ENCODE measurements around the gene GLDC.
"Not testable (repeated sequence)": the region's sequence is repeated elsewhere in the genome, so short reads cannot be mapped to it uniquely, and the experiment has no call there.

GLDC gene

GRCh38 chr9:6660512-6660911, 15.0 kb upstream of the GLDC start:
- no peak for DNase-seq

GRCh38 chr9:6658628-6659353, 13.3 kb upstream of the GLDC start:
- DNase-seq, result no peak

GRCh38 chr9:6656614-6657300, 11.2 kb upstream of the GLDC start:
- DNase-seq, result no peak

- no peak for DNase-seq
Measured at GRCh38 chr9:6655036-6655435, 9.5 kb upstream of the GLDC start.

- DNase-seq, result no peak
Measured at GRCh38 chr9:6646293-6646636, 736 bp upstream of the GLDC start.

GRCh38 chr9:6645105-6645354, 499 bp downstream of the GLDC start:
- not testable (repeated sequence) for DNase-seq

GRCh38 chr9:6644346-6645104, 1.0 kb downstream of the GLDC start:
- no peak for DNase-seq

GRCh38 chr9:6641961-6642360, 3.6 kb downstream of the GLDC start:
- DNase-seq, result no peak

GRCh38 chr9:6641561-6641960, 4.0 kb downstream of the GLDC start:
- DNase-seq, result no peak

- DNase-seq, result no peak
Measured at GRCh38 chr9:6641056-6641455, 4.5 kb downstream of the GLDC start.

- no peak for DNase-seq
Measured at GRCh38 chr9:6640268-6641051, 5.1 kb downstream of the GLDC start.

GRCh38 chr9:6639622-6640021, 5.9 kb downstream of the GLDC start:
- no peak for DNase-seq

- DNase-seq, result no peak
Measured at GRCh38 chr9:6634444-6634843, 11.1 kb downstream of the GLDC start.

- DNase-seq, result no peak
Measured at GRCh38 chr9:6633378-6633777, 12.2 kb downstream of the GLDC start.

GRCh38 chr9:6632516-6633183, 12.9 kb downstream of the GLDC start:
- no peak for DNase-seq

- no peak for DNase-seq
Measured at GRCh38 chr9:6631207-6631512, 14.4 kb downstream of the GLDC start.

GRCh38 chr9:6630502-6631206, 14.9 kb downstream of the GLDC start:
- no peak for DNase-seq

GRCh38 chr9:6628704-6629103, 16.8 kb downstream of the GLDC start:
- DNase-seq, result no peak

GRCh38 chr9:6625363-6625762, 20.2 kb downstream of the GLDC start:
- no peak for DNase-seq

GRCh38 chr9:6622784-6623183, 22.7 kb downstream of the GLDC start:
- DNase-seq, result not testable (repeated sequence)

- DNase-seq, result no peak
Measured at GRCh38 chr9:6620796-6621195, 24.7 kb downstream of the GLDC start.

GRCh38 chr9:6620353-6620752, 25.2 kb downstream of the GLDC start:
- no peak for DNase-seq

Measured in effector CD8-positive, alpha-beta T cell (primary cell).